Subcutaneous abdominal adipose tissue (tissue), 5 donors: Measurements from ENCODE around the gene GM2A.
"Not testable (repeated sequence)": the region's sequence is repeated elsewhere in the genome, so short reads cannot be mapped to it uniquely, and the experiment has no call there.

Experiments
- H3K27ac ChIP-seq: one replicate; pipeline ENCODE4 v1.7.0; 2013; ENCODE audit warnings: low read depth, mild to moderate bottlenecking, inconsistent platforms, low read length, moderate library complexity
- H3K27me3 ChIP-seq, 5 donors: one replicate each; pipeline ENCODE4 v1.7.0; 2013; ENCODE audit warnings: low read length in 5 of 5, inconsistent platforms in 1 of 5; ENCODE audit not compliant: control insufficient read depth in 5 of 5, insufficient read depth in 4 of 5
- H3K36me3 ChIP-seq, 5 donors: one replicate each; pipeline ENCODE4 v1.7.0; 2013; ENCODE audit warnings: low read length in 5 of 5; ENCODE audit not compliant: control insufficient read depth in 5 of 5, insufficient read depth in 5 of 5
- H3K4me1 ChIP-seq, 5 donors: one replicate each; pipeline ENCODE4 v1.7.0; 2013; ENCODE audit warnings: low read length in 5 of 5, mild to moderate bottlenecking in 3 of 5, moderate library complexity in 1 of 5; ENCODE audit not compliant: control insufficient read depth in 5 of 5, insufficient read depth in 5 of 5
- H3K4me3 ChIP-seq, 5 donors: one replicate each; pipeline ENCODE4 v1.7.0; 2013; ENCODE audit warnings: low read length in 5 of 5, low read depth in 1 of 5
- H3K9ac ChIP-seq, 5 donors: one replicate each; pipeline ENCODE4 v1.7.0; 2013; ENCODE audit warnings: low read length in 5 of 5, mild to moderate bottlenecking in 4 of 5, moderate library complexity in 3 of 5
- H3K9me3 ChIP-seq, 5 donors: one replicate each; pipeline ENCODE4 v1.7.0; 2013; ENCODE audit warnings: low read length in 5 of 5; ENCODE audit not compliant: control insufficient read depth in 5 of 5
- donor health status: healthy.
- donor health status: healthy.
- donor health status: healthy.
- donor health status: healthy.
- donor health status: healthy.

The GM2A gene

GRCh38 chr5:151238303-151238741 lies 14.7 kb upstream of the GM2A start:
- Histone ChIP-seq H3K9ac (peak overlapping the region in 1 of 5 donors; percentile 18), H3K27me3 (no peaks in the 10 kb centered on the region), H3K9me3 (no peaks in the 10 kb centered on the region), H3K36me3 (no peaks in the 10 kb centered on the region), H3K4me1 (peaks cover 6 to 27% (median 22%) of the 10 kb centered on the region in 5 donors), H3K4me3 (peak overlapping the region in 4 of 5 donors; percentile 7 to 45 (median 32)), H3K27ac (no peak overlapping the region)

- Histone ChIP-seq H3K9me3 (no peaks in the 10 kb centered on the region), H3K4me3 (peak overlapping the region in 3 of 5 donors; percentile 27 to 46 (median 45)), H3K36me3 (no peaks in the 10 kb centered on the region), H3K9ac (no peak overlapping the region), H3K27me3 (no peaks in the 10 kb centered on the region), H3K27ac (no peak overlapping the region), H3K4me1 (peaks cover 6 to 20% (median 19%) of the 10 kb centered on the region in 5 donors)
Observed at GRCh38 chr5:151239237-151239861, 13.6 kb upstream of the GM2A start.

- not testable (repeated sequence) for H3K27ac ChIP-seq, H3K9ac ChIP-seq, H3K36me3 ChIP-seq, H3K4me3 ChIP-seq, H3K27me3 ChIP-seq, H3K9me3 ChIP-seq
- peaks cover 0 to 10% (median 10%) of the 10 kb centered on the region in 5 donors for H3K4me1 ChIP-seq
Observed at GRCh38 chr5:151240268-151240835, 12.6 kb upstream of the GM2A start.

- no peaks in the 10 kb centered on the region for H3K36me3 ChIP-seq
- H3K27ac ChIP-seq = no peak overlapping the region
- peaks cover 0 to 10% (median 7%) of the 10 kb centered on the region in 5 donors for H3K4me1 ChIP-seq
- no peaks in the 10 kb centered on the region for H3K27me3 ChIP-seq
- H3K4me3 ChIP-seq = no peak overlapping the region
- H3K9me3 ChIP-seq = no peaks in the 10 kb centered on the region
- H3K9ac ChIP-seq = no peak overlapping the region
Observed at GRCh38 chr5:151240924-151241635, 11.9 kb upstream of the GM2A start.

GRCh38 chr5:151243127-151243526 lies 9.9 kb upstream of the GM2A start:
- H3K27me3 ChIP-seq = no peaks in the 10 kb centered on the region

GRCh38 chr5:151243564-151243963 lies 9.4 kb upstream of the GM2A start:
- no peak overlapping the region for H3K27ac ChIP-seq
- H3K4me1 ChIP-seq = peaks cover 0 to 3% (median 1%) of the 10 kb centered on the region in 5 donors
- H3K36me3 ChIP-seq = no peaks in the 10 kb centered on the region
- no peak overlapping the region for H3K4me3 ChIP-seq
- H3K9me3 ChIP-seq = no peaks in the 10 kb centered on the region
- no peak overlapping the region for H3K9ac ChIP-seq
- no peaks in the 10 kb centered on the region for H3K27me3 ChIP-seq

More at GRCh38 chr5:151243127-151243526, 9.9 kb upstream of the GM2A start:
- no peaks in the 10 kb centered on the region for H3K9me3 ChIP-seq
- H3K36me3 ChIP-seq = no peaks in the 10 kb centered on the region
- H3K4me3 ChIP-seq = no peak overlapping the region
- H3K4me1 ChIP-seq = peaks cover 0 to 7% (median 6%) of the 10 kb centered on the region in 5 donors
- no peak overlapping the region for H3K9ac ChIP-seq
- no peak overlapping the region for H3K27ac ChIP-seq

- no peaks in the 10 kb centered on the region for H3K9me3 ChIP-seq
- H3K9ac ChIP-seq = no peak overlapping the region
- H3K4me1 ChIP-seq = no peaks in the 10 kb centered on the region
- H3K36me3 ChIP-seq = no peaks in the 10 kb centered on the region
- no peak overlapping the region for H3K4me3 ChIP-seq
- H3K27me3 ChIP-seq = no peaks in the 10 kb centered on the region
- H3K27ac ChIP-seq = no peak overlapping the region
Observed at GRCh38 chr5:151244206-151244605, 8.8 kb upstream of the GM2A start.

GRCh38 chr5:151245680-151246219 lies 7.2 kb upstream of the GM2A start:
- no peak overlapping the region for H3K4me3 ChIP-seq
- no peak overlapping the region for H3K9ac ChIP-seq
- H3K27ac ChIP-seq = no peak overlapping the region
- no peaks in the 10 kb centered on the region for H3K36me3 ChIP-seq
- no peaks in the 10 kb centered on the region for H3K4me1 ChIP-seq
- no peaks in the 10 kb centered on the region for H3K27me3 ChIP-seq
- H3K9me3 ChIP-seq = no peaks in the 10 kb centered on the region

- H3K4me3 ChIP-seq = no peak overlapping the region
Observed at GRCh38 chr5:151248651-151249050, 4.3 kb upstream of the GM2A start.

GRCh38 chr5:151249281-151249680 lies 3.7 kb upstream of the GM2A start:
- no peaks in the 10 kb centered on the region for H3K36me3 ChIP-seq
- H3K4me3 ChIP-seq = no peak overlapping the region
- no peaks in the 10 kb centered on the region for H3K9me3 ChIP-seq
- no peak overlapping the region for H3K9ac ChIP-seq
- no peak overlapping the region for H3K27ac ChIP-seq
- peaks cover 9 to 21% (median 17%) of the 10 kb centered on the region in 5 donors for H3K4me1 ChIP-seq
- no peaks in the 10 kb centered on the region for H3K27me3 ChIP-seq

More at GRCh38 chr5:151248651-151249050, 4.3 kb upstream of the GM2A start:
- no peaks in the 10 kb centered on the region for H3K9me3 ChIP-seq
- no peaks in the 10 kb centered on the region for H3K27me3 ChIP-seq
- no peak overlapping the region for H3K27ac ChIP-seq
- peaks cover 4 to 15% (median 11%) of the 10 kb centered on the region in 5 donors for H3K4me1 ChIP-seq
- H3K36me3 ChIP-seq = no peaks in the 10 kb centered on the region
- H3K9ac ChIP-seq = no peak overlapping the region
